ENCODE results near the gene RASL11B.

DNA sequence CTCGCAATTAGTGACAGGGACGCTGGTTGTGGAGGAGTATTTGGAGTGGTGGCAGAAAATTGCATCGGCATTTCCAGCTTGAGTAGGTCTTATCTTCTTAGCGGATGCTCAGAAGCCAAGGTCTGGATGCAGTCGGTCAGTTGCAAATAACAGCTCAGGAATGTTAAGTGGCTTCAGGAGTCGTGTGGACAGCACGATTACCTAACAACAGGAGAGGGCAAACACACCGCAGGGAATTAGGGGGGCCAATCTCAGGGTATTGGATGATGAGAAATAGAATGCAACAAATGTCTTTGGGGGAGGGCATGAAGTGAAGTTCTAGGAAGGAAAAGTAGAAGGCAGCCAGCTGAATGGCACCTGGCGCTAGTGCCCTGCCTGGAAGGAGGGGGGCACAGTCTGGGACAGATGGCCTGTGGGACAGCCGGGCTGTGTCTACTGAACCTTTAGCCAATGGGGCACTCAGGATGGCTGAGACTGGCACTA is 11.8 kb downstream of the RASL11B start:
- no peak for TF ChIP-seq POLR2A (IDR thresholded peaks at IDR 0.05)
- TF ChIP-seq, protein P1, sequence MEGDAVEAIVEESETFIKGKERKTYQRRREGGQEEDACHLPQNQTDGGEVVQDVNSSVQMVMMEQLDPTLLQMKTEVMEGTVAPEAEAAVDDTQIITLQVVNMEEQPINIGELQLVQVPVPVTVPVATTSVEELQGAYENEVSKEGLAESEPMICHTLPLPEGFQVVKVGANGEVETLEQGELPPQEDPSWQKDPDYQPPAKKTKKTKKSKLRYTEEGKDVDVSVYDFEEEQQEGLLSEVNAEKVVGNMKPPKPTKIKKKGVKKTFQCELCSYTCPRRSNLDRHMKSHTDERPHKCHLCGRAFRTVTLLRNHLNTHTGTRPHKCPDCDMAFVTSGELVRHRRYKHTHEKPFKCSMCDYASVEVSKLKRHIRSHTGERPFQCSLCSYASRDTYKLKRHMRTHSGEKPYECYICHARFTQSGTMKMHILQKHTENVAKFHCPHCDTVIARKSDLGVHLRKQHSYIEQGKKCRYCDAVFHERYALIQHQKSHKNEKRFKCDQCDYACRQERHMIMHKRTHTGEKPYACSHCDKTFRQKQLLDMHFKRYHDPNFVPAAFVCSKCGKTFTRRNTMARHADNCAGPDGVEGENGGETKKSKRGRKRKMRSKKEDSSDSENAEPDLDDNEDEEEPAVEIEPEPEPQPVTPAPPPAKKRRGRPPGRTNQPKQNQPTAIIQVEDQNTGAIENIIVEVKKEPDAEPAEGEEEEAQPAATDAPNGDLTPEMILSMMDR (IDR thresholded peaks at IDR 0.05): no peak

Measured in gastroesophageal sphincter (tissue), 3 donors.